Activated CD8-positive, alpha-beta T cell treated with anti-CD3 and anti-CD28 coated beads for 36 hours (primary cell): ENCODE measurements around the gene MVK. TPM values are rescaled to one million over a fixed set of nuclear protein-coding genes. Genes with fewer than 3 reads are reported as not detected.

Experiments used
- ATAC-seq: fragments of 200-7000 bp; cut with Tn5 transposase; one replicate; pipeline ENCODE4 v1.10.0; 2021; ENCODE audit warnings: mild to moderate bottlenecking, moderate library complexity
- CTCF ChIA-PET: fragments of 350-600 bp; sonication (Branson Sonifier 250); formaldehyde crosslinking; loops from one replicate; lab custom pipeline; 2021; ENCODE audit warnings: antibody characterized with exemption; lab: Charles Lee
- POLR2A ChIA-PET: fragments of 350-600 bp; sonication (Branson Sonifier 250); formaldehyde crosslinking; loops from one replicate; lab custom pipeline; 2021; ENCODE audit warnings: antibody characterized with exemption; lab: Charles Lee
- DNase-seq: peaks from one replicate; pipeline ENCODE4 v3.0.0-alpha.2; 2020
- H3K27ac Mint-ChIP-seq: one replicate; pipeline ENCODE4 v1.8.0; 2021; ENCODE audit warnings: mild to moderate bottlenecking, mixed read lengths
- H3K27me3 Mint-ChIP-seq: one replicate; pipeline ENCODE4 v1.8.0; 2021; ENCODE audit warnings: mixed read lengths
- H3K36me3 Mint-ChIP-seq: one replicate; pipeline ENCODE4 v1.8.0; 2021; ENCODE audit warnings: low read depth, mixed read lengths
- H3K4me1 Mint-ChIP-seq: one replicate; pipeline ENCODE4 v1.8.0; 2021; ENCODE audit warnings: low read depth, mixed read lengths
- H3K4me3 Mint-ChIP-seq: one replicate; pipeline ENCODE4 v1.8.0; 2021; ENCODE audit warnings: mild to moderate bottlenecking, moderate library complexity, mixed read lengths
- H3K9me3 Mint-ChIP-seq: one replicate; pipeline ENCODE4 v1.8.0; 2021; ENCODE audit warnings: mixed read lengths
- intact Hi-C: fragments of 100-400 bp; cut with micrococcal nuclease; formaldehyde crosslinking; loops from one replicate; pipeline ENCODE4 v1.10.0; 2022
- total RNA-seq, 2 experiments: library from RNA; stranded (reverse); gene quantifications; one replicate each; pipeline ENCODE4 v1.2.3, GENCODE V29; 2021
- TF ChIP-seq, protein P1 (sequence below): fragments of 200-600 bp; IDR thresholded peaks from one replicate; pipeline ENCODE4 v1.8.0; 2022; ENCODE audit warnings: antibody characterized with exemption, mild to moderate bottlenecking

MVK gene
- total RNA-seq, 2 experiments from 2014 or later = 16.2 to 19.8 TPM

DNA sequence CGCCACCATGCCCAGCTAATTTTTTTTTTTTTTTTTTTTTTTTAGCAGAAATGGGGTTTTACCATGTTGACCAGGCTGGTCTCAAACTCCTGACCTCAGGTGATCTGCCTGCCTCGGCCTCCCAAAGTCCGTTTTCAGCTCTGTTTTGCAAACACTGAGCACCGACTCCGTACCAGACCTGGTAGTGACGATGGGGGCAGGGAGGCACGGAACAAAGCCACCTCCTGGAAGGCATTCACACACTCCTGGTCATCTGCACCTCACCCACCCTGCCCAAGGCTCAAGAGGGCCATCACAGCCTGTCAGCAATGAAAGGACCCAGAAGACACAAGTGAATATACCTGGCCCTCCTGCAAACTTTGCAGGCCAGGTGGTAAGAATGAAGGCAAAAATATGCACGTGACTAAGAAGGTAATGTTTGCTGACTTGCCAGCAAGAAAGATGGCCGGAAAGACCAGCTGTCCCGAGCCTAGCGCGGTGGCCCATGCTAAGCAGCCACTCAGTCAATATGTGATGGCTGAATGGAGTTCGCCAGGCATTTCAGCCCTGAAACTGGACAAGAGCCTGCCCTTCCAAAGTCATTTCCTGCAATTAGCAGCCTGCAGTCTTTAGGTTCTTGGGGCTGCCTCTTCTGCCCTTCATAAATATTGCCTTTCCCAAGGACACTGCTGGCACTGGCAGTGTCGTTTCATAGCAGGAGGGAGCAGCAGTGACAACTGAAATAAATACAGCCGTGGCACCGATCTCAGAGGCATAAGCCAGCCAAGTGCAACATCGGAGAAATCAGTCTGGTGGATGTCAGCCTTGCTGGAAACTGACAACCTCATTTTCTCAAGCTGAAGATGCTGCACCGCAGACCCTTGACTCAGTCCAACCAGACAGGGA is 17.9 kb upstream of the MVK start:
- Mint-ChIP-seq H3K27ac (no peak overlapping the region), H3K36me3 (no peaks in the 10 kb centered on the region), H3K27me3 (no peaks in the 10 kb centered on the region), H3K9me3 (no peaks in the 10 kb centered on the region), H3K4me3 (no peak overlapping the region), H3K4me1 (no peaks in the 10 kb centered on the region)
- ChIA-PET POLR2A (interaction anchor here (1.1 kb wide), 1 partner anchor 83 kb away, joined by 3 read pairs; no protein-coding TSS in a partner anchor), CTCF (interaction anchor here (1.0 kb wide), 1 partner anchor 42 kb away, joined by 3 read pairs; no protein-coding TSS in a partner anchor)
- intact Hi-C loops = no loop called here
- ATAC-seq (no peak), DNase-seq (no peak)
- TF ChIP-seq, protein P1, sequence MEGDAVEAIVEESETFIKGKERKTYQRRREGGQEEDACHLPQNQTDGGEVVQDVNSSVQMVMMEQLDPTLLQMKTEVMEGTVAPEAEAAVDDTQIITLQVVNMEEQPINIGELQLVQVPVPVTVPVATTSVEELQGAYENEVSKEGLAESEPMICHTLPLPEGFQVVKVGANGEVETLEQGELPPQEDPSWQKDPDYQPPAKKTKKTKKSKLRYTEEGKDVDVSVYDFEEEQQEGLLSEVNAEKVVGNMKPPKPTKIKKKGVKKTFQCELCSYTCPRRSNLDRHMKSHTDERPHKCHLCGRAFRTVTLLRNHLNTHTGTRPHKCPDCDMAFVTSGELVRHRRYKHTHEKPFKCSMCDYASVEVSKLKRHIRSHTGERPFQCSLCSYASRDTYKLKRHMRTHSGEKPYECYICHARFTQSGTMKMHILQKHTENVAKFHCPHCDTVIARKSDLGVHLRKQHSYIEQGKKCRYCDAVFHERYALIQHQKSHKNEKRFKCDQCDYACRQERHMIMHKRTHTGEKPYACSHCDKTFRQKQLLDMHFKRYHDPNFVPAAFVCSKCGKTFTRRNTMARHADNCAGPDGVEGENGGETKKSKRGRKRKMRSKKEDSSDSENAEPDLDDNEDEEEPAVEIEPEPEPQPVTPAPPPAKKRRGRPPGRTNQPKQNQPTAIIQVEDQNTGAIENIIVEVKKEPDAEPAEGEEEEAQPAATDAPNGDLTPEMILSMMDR = no peak

DNA sequence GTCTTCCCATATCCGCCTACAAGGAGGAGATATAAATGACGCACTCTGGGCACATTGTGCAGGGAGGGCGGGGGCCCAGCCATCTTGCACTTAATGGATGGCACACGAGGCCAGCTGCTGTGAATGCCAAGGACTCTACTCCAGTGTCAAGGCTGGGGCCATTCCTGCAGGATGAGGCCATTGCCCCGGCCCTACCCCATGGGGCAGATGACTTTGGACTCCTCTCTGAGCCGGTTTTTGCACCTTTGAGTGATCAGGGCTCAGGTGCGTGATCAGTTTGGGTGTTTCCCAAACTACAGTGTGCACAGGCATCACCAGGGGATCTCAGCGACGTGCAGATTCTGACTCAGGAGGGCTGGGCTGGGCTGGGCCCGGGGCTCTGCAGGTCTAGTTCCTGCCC is 16.4 kb upstream of the MVK start:
- no peak overlapping the region for H3K27ac Mint-ChIP-seq
- no peak overlapping the region for H3K4me3 Mint-ChIP-seq
- peaks cover 4% of the 10 kb centered on the region for H3K9me3 Mint-ChIP-seq
- ChIA-PET CTCF (no interaction called here), POLR2A (interaction anchor here (1.1 kb wide), 1 partner anchor 81 kb away, joined by 3 read pairs; no protein-coding TSS in a partner anchor)
- intact Hi-C loops = no loop called here
- H3K36me3 Mint-ChIP-seq = peaks cover 12% of the 10 kb centered on the region
- H3K4me1 Mint-ChIP-seq = no peaks in the 10 kb centered on the region
- TF ChIP-seq, protein P1 = no peak
- H3K27me3 Mint-ChIP-seq = no peaks in the 10 kb centered on the region
- ATAC-seq (no peak), DNase-seq (no peak)

- TF ChIP-seq, protein P1 = no peak
- Mint-ChIP-seq H3K4me3 (no peak overlapping the region), H3K27me3 (no peaks in the 10 kb centered on the region), H3K27ac (no peak overlapping the region), H3K9me3 (peaks cover 8% of the 10 kb centered on the region), H3K4me1 (no peaks in the 10 kb centered on the region), H3K36me3 (peaks cover 18% of the 10 kb centered on the region)
- ChIA-PET POLR2A (no interaction called here), CTCF (no interaction called here)
- ATAC-seq = no peak
- DNase-seq = no peak
- intact Hi-C loops = no loop called here
Observed at GRCh38 chr12:109557805-109558204, 15.8 kb upstream of the MVK start.

DNA sequence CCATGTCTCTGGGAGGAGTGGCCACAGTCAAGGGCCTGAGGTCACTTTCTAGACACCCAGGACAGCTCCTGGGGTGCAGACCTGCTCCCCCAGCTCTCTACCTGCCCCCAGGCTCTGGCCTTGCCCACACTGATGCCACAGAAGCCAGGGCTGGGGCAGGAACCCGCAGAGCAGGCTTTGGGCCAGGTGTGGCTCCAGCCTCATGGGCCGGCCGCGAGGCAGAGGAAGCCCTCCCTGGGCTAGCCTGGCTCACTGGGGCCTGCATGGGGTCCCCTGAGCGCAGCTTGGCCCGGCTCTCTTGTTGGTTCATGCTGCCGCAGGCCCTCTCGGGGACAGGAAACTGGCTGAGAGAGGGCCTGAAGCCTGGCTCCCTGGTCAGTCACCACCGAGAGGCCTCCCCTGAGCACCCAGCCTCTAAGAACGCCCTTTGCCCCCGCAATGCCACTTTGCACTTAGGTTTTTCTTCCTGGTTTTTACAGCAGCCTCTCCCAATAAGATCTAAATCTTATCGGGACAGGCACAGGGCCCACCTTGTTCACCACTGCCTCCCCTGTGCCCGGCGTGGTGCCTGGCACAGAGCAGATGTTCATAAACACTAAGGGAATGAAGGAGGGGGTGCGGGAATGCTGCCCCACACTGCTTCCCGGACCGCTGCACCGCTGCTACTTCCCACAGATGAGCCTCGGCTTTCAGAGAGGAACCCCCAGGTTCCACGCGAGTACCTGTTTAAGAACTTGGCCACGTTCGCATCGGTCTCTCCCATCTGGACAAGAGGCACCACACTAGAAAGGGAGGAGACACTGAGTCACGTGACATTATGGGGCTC is 15.0 kb upstream of the MVK start:
- H3K27ac Mint-ChIP-seq = no peak overlapping the region
- no peak for DNase-seq
- no peak for ATAC-seq
- H3K9me3 Mint-ChIP-seq = peaks cover 8% of the 10 kb centered on the region
- no peaks in the 10 kb centered on the region for H3K4me1 Mint-ChIP-seq
- H3K4me3 Mint-ChIP-seq = no peak overlapping the region
- POLR2A ChIA-PET = no interaction called here
- CTCF ChIA-PET = no interaction called here
- intact Hi-C loops = no loop called here
- H3K27me3 Mint-ChIP-seq = no peaks in the 10 kb centered on the region
- peaks cover 24% of the 10 kb centered on the region for H3K36me3 Mint-ChIP-seq
- TF ChIP-seq, protein P1 = no peak

DNA sequence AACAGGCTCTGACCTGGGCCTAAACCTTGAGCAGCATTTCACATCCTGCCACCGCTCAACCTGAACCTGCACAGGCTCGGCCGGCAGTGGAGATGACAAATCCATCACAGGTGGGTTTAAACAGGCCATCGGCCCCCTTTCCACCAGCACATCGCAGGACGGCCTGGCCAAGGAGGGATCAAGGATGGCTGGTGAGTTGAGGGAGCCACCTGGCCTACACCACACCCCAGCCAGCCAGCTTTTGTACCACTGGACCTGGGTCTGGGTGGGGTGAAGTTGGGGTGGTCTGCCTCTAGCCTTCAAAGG is 14.4 kb upstream of the MVK start:
- no peak overlapping the region for H3K4me3 Mint-ChIP-seq
- no peak for ATAC-seq
- peaks cover 30% of the 10 kb centered on the region for H3K36me3 Mint-ChIP-seq
- H3K4me1 Mint-ChIP-seq = no peaks in the 10 kb centered on the region
- intact Hi-C loops = no loop called here
- H3K27ac Mint-ChIP-seq = no peak overlapping the region
- TF ChIP-seq, protein P1 = no peak
- CTCF ChIA-PET = no interaction called here
- H3K27me3 Mint-ChIP-seq = no peaks in the 10 kb centered on the region
- POLR2A ChIA-PET = no interaction called here
- peaks cover 8% of the 10 kb centered on the region for H3K9me3 Mint-ChIP-seq
- no peak for DNase-seq
